NCI-H1694 treated with DMSO at 0.1 percent for 48 hours (cell line): ENCODE data around the gene PCBD1.

Experiments
- DNase-seq: peaks from one replicate; lab custom pipeline; 2025; lab: John Stamatoyannopoulos, UW

The PCBD1 gene

GRCh38 chr10:70917635-70918034 lies 29.3 kb upstream of the PCBD1 start:
- no peak for DNase-seq

- DNase-seq = no peak
Observed at GRCh38 chr10:70917226-70917625, 28.9 kb upstream of the PCBD1 start.

GRCh38 chr10:70916241-70916640 lies 27.9 kb upstream of the PCBD1 start:
- no peak for DNase-seq

- DNase-seq = no peak
Observed at GRCh38 chr10:70915806-70916205, 27.4 kb upstream of the PCBD1 start.

GRCh38 chr10:70915206-70915605 lies 26.8 kb upstream of the PCBD1 start:
- DNase-seq = no peak

GRCh38 chr10:70914316-70914864 lies 26.0 kb upstream of the PCBD1 start:
- no peak for DNase-seq

- DNase-seq = no peak
Observed at GRCh38 chr10:70913893-70914240, 25.5 kb upstream of the PCBD1 start.

GRCh38 chr10:70913191-70913892 lies 25.0 kb upstream of the PCBD1 start:
- DNase-seq = no peak

GRCh38 chr10:70912556-70912955 lies 24.2 kb upstream of the PCBD1 start:
- DNase-seq = no peak

- no peak for DNase-seq
Observed at GRCh38 chr10:70911386-70911785, 23.0 kb upstream of the PCBD1 start.

- DNase-seq = no peak
Observed at GRCh38 chr10:70910486-70911341, 22.3 kb upstream of the PCBD1 start.

GRCh38 chr10:70909326-70909935 lies 21.1 kb upstream of the PCBD1 start:
- no peak for DNase-seq

- no peak for DNase-seq
Observed at GRCh38 chr10:70908406-70909296, 20.3 kb upstream of the PCBD1 start.

- DNase-seq = no peak
Observed at GRCh38 chr10:70907637-70908405, 19.5 kb upstream of the PCBD1 start.

- DNase-seq = no peak
Observed at GRCh38 chr10:70906953-70907636, 18.7 kb upstream of the PCBD1 start.

- no peak for DNase-seq
Observed at GRCh38 chr10:70906031-70906783, 17.8 kb upstream of the PCBD1 start.

- no peak for DNase-seq
Observed at GRCh38 chr10:70905071-70906021, 17.0 kb upstream of the PCBD1 start.

- peak; percentile 11 for DNase-seq
Observed at GRCh38 chr10:70903262-70903921, 15.0 kb upstream of the PCBD1 start.
